ENCODE measurements around the gene REEP1.

REEP1 gene

GRCh38 chr2:86338778-86339295, 1.4 kb upstream of the REEP1 start:
- in situ Hi-C loops (cut with HindIII; ENCODE audit: low sequenced_read_pairs): no loop called here
- DNase-seq (ENCODE audit: low read depth, low spot score): no peak
- TF ChIP-seq CTCF (IDR thresholded peaks at IDR 0.05; ENCODE audit: low read depth, low read length): no peak
- H3K4me3 ChIP-seq (ENCODE audit: low read depth, low read length): no peak overlapping the region

DNA sequence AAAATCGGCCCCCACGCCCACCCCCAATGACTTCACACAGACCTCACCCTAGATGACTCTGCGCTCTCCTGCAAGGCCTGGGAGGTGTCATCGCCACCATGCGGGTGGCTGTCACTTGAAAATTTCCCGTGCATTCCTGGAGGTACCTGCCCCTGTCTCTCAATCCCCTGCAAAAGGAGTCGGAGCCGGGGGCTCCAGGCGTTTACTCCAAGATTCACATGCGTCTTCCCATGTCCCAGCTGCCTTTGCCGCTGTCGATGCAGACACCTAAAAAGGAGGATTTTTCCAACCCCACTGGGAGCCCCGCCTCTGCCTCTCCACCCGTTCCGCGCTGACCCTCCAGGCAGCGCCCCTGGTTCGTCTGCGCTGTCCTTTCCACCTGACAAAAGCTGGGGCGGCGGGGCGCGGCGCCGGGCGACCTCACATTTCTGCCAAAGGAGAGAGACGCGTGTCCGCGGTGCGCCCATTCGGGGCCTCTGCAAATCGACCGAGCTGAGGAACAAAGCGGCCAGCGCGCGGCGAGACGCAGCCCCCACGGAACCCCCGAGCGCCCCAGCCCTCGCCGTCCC, 667 bp downstream of the REEP1 start:
- H3K4me3 ChIP-seq (ENCODE audit: low read depth, low read length): no peak overlapping the region
- in situ Hi-C loops (cut with HindIII; ENCODE audit: low sequenced_read_pairs): no loop called here
- no peak for TF ChIP-seq CTCF (IDR thresholded peaks at IDR 0.05; ENCODE audit: low read depth, low read length)
- DNase-seq (ENCODE audit: low read depth, low spot score): no peak

DNA sequence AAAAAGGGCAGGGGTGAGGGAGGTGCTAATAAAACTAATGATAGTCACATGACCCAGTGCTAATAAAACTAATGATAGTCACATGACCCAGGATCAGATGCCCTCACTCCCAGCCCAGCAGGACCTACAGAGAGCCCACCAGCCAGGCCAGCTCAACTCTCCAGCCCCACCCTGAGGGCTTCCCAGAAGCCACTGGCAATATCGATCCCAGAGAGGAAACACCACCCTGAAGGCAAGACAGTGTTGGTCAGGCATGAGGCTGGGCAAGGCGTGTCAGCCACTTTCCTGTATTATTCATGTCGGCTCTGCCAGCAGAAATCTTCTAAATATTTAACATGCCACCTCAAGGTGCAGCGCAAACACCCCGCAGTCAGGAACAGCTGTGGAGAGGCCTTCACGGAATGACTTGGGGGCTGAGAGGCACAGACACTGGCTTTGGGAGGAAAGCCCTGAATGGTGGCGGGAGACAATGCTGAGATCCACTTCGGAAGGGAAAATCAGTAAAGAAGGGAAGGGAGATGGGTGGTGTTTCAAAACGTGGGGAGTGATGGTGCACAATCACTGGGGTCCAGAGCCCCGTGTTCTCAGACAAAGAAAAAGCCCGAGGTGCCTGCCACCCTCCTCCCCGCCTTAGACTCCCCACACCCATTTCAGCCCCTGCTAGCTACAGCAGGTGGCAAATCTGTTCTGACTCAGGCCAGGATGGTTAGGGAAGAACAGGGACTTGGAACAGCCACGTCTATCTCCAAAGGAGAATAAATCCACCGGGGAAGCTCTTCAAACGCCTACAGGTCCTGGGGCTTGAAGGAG, 1.4 kb downstream of the REEP1 start:
- no peak for TF ChIP-seq CTCF (IDR thresholded peaks at IDR 0.05; ENCODE audit: low read depth, low read length)
- no peak for DNase-seq (ENCODE audit: low read depth, low spot score)
- H3K4me3 ChIP-seq (ENCODE audit: low read depth, low read length): no peak overlapping the region
- in situ Hi-C loops (cut with HindIII; ENCODE audit: low sequenced_read_pairs): no loop called here

- H3K4me3 ChIP-seq (ENCODE audit: low read depth, low read length): no peak overlapping the region
- in situ Hi-C loops (cut with HindIII; ENCODE audit: low sequenced_read_pairs): no loop called here
- DNase-seq (ENCODE audit: low read depth, low spot score): no peak
- no peak for TF ChIP-seq CTCF (IDR thresholded peaks at IDR 0.05; ENCODE audit: low read depth, low read length)
These were observed 4.0 kb downstream of the REEP1 start for GRCh38 chr2:86333378-86333777.

GRCh38 chr2:86332654-86333053, 4.8 kb downstream of the REEP1 start:
- DNase-seq (ENCODE audit: low read depth, low spot score): no peak
- H3K4me3 ChIP-seq (ENCODE audit: low read depth, low read length): no peak overlapping the region
- TF ChIP-seq CTCF (IDR thresholded peaks at IDR 0.05; ENCODE audit: low read depth, low read length): no peak
- in situ Hi-C loops (cut with HindIII; ENCODE audit: low sequenced_read_pairs): no loop called here

- in situ Hi-C loops (cut with HindIII; ENCODE audit: low sequenced_read_pairs): no loop called here
- TF ChIP-seq CTCF (IDR thresholded peaks at IDR 0.05; ENCODE audit: low read depth, low read length): no peak
- no peak for DNase-seq (ENCODE audit: low read depth, low spot score)
- H3K4me3 ChIP-seq (ENCODE audit: low read depth, low read length): no peak overlapping the region
These were observed 6.0 kb downstream of the REEP1 start for GRCh38 chr2:86331384-86331783.
